DOHH2 (cell line): ENCODE measurements around the gene IFRD1.
A peak's percentile ranks its signal among the peaks of the same experiment; 100 is the strongest.

Experiments
- H3F3A ChIP-seq: fragments of 200-600 bp; sonication (generic), shearing (Covaris generic); 2 replicates; pipeline ENCODE4 v1.6.0; 2016; ENCODE audit warnings: antibody characterized with exemption, mild to moderate bottlenecking; ENCODE audit not compliant: control insufficient read depth, insufficient read depth
- H3K27ac ChIP-seq: fragments of 200-600 bp; sonication (generic); 2 replicates; pipeline ENCODE4 v1.5.1; 2014; ENCODE audit warnings: low read depth, mild to moderate bottlenecking, low read length, moderate library complexity
- H3K27me3 ChIP-seq: fragments of 200-600 bp; sonication (generic); 2 replicates; pipeline ENCODE4 v1.6.1; 2014; ENCODE audit warnings: mild to moderate bottlenecking, low read length, mixed read lengths; ENCODE audit not compliant: control insufficient read depth
- H3K36me3 ChIP-seq: fragments of 200-600 bp; sonication (generic); 2 replicates; pipeline ENCODE4 v1.6.1; 2014; ENCODE audit warnings: mild to moderate bottlenecking, low read length, moderate library complexity, mixed read lengths; ENCODE audit not compliant: control insufficient read depth
- H3K4me1 ChIP-seq: fragments of 200-600 bp; sonication (generic); 2 replicates; pipeline ENCODE4 v1.6.1; 2014; ENCODE audit warnings: mild to moderate bottlenecking, low read length, mixed read lengths; ENCODE audit not compliant: control insufficient read depth
- H3K4me2 ChIP-seq: fragments of 200-600 bp; sonication (generic); 2 replicates; pipeline ENCODE4 v1.6.0; 2014; ENCODE audit warnings: mild to moderate bottlenecking, low read length, moderate library complexity
- H3K4me3 ChIP-seq: fragments of 200-600 bp; sonication (generic); 2 replicates; pipeline ENCODE4 v1.5.1; 2014; ENCODE audit warnings: mild to moderate bottlenecking, low read length, mixed read lengths
- H3K79me2 ChIP-seq: fragments of 200-600 bp; sonication (generic); 2 replicates; pipeline ENCODE4 v1.6.1; 2014; ENCODE audit warnings: mild to moderate bottlenecking, low read length, mixed read lengths; ENCODE audit not compliant: control insufficient read depth
- H3K9me2 ChIP-seq: fragments of 200-600 bp; sonication (generic); replicated peaks from 2 replicates; pipeline ENCODE4 v1.6.1; 2014; ENCODE audit warnings: mild to moderate bottlenecking, low read length, mixed read lengths; ENCODE audit not compliant: control insufficient read depth
- H3K9me3 ChIP-seq: fragments of 200-600 bp; sonication (generic); 2 replicates; pipeline ENCODE4 v1.6.1; 2014; ENCODE audit warnings: antibody characterized with exemption, low read length, mixed read lengths; ENCODE audit not compliant: control insufficient read depth, insufficient read depth
- H4K20me1 ChIP-seq: fragments of 200-600 bp; sonication (generic); 2 replicates; pipeline ENCODE4 v1.6.0; 2014; ENCODE audit warnings: low read depth, mild to moderate bottlenecking, antibody characterized with exemption, low read length, moderate library complexity; ENCODE audit not compliant: control insufficient read depth, insufficient read depth
- EZH2phosphoT487 ChIP-seq: fragments of 200-600 bp; sonication (generic); IDR thresholded peaks from 2 replicates; pipeline ENCODE4 v1.6.1; 2017; ENCODE audit warnings: borderline replicate concordance, mild to moderate bottlenecking, antibody characterized with exemption, low read length, moderate library complexity, mixed read lengths
- TF ChIP-seq, protein P1 (sequence below): fragments of 200-600 bp; sonication (generic); IDR thresholded peaks from one replicate; pipeline ENCODE4 v1.5.1; 2014; ENCODE audit warnings: antibody characterized with exemption, mild to moderate bottlenecking, low read depth, low read length; ENCODE audit not compliant: poor library complexity, severe bottlenecking

The IFRD1 gene

DNA sequence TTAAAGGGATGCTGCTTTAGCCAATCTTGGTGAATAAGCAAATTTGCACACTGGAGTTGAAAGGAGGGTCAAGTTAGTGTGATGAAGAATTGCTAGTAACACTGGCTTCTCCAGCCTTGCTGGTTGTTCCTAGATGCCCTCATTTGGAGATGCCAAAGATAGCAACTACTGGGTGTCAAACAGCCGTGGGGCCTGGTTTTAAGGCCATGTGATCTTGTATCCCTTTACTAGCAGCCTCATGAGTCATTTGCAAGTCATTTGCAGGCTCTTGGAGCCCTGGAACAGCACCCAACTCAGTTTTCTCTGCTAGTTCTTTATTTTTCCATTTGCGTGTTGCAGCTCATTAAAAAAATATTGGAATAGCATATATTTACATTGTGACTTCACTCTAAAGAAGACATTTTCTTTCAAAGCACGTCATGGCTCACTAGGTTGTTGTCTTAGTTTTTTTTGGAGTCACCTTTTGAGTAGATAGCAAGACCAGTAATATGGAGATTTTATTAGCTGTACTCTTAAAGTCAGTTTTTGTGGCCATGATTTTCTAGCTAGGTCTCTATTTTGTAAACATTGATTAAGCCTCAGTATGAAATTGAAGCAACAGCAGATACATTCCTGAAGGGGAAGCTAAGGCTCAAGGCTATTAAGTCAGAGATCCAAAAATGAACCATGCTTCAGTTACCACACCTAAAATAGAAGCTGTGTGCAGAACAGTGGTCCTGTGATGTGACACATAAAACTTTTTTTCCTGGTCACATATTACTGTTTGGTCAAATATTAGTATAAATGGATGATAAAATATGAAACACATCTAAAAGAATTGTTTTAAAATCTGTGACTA is 31.8 kb downstream of the IFRD1 start:
- Histone ChIP-seq H3K4me2 (0 out of 2 replicates have a peak overlapping the region, but pooled peaks have one; percentile 2), H3K4me1 (peaks cover 16% of the 10 kb centered on the region), H3K9me2 (no peaks in the 10 kb centered on the region), H3K79me2 (no peaks in the 10 kb centered on the region), H3K27ac (no peak overlapping the region), H3K36me3 (no peaks in the 10 kb centered on the region; the same call in 1 of the 2 replicates), H3K9me3 (no peaks in the 10 kb centered on the region), H3F3A (peaks cover 4% of the 10 kb centered on the region; the same call in 1 of the 2 replicates), H3K4me3 (no peak overlapping the region), H3K27me3 (no peaks in the 10 kb centered on the region), H4K20me1 (no peaks in the 10 kb centered on the region; the same call in 1 of the 2 replicates)
- no peak for TF ChIP-seq EZH2phosphoT487
- TF ChIP-seq, protein P1, sequence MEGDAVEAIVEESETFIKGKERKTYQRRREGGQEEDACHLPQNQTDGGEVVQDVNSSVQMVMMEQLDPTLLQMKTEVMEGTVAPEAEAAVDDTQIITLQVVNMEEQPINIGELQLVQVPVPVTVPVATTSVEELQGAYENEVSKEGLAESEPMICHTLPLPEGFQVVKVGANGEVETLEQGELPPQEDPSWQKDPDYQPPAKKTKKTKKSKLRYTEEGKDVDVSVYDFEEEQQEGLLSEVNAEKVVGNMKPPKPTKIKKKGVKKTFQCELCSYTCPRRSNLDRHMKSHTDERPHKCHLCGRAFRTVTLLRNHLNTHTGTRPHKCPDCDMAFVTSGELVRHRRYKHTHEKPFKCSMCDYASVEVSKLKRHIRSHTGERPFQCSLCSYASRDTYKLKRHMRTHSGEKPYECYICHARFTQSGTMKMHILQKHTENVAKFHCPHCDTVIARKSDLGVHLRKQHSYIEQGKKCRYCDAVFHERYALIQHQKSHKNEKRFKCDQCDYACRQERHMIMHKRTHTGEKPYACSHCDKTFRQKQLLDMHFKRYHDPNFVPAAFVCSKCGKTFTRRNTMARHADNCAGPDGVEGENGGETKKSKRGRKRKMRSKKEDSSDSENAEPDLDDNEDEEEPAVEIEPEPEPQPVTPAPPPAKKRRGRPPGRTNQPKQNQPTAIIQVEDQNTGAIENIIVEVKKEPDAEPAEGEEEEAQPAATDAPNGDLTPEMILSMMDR: no peak

DNA sequence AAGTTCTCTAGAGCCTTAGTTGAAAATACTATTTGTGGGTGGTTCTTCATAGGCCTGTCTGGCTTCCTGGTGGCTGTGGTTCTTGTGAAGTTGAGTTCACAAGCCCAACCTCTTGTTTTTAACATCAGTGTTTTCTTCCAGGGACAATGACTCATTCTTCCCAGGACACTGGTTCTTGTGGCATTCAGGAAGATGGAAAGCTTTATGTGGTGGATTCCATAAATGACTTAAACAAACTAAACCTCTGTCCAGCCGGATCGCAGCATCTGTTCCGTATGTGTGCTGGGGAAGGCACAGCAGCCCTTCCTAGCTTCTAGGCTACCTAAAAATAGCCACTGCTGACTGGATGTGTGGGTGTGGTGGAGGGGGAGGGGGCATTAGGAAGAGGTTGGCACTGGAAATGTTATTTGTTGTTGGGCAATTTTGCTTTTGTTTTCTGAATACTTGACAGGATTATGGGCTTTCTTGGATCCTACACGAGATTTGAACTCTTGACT is 34.5 kb downstream of the IFRD1 start:
- H3K27ac ChIP-seq: no peak overlapping the region
- H3K4me3 ChIP-seq: no peak overlapping the region
- no peaks in the 10 kb centered on the region for H3K9me3 ChIP-seq
- H3K4me2 ChIP-seq: no peak overlapping the region
- H3K27me3 ChIP-seq: no peaks in the 10 kb centered on the region
- no peaks in the 10 kb centered on the region for H3K79me2 ChIP-seq
- peaks cover 16% of the 10 kb centered on the region for H3K4me1 ChIP-seq
- peaks cover 4% of the 10 kb centered on the region; the same call in 1 of the 2 replicates for H3F3A ChIP-seq
- no peaks in the 10 kb centered on the region; the same call in 1 of the 2 replicates for H4K20me1 ChIP-seq
- H3K9me2 ChIP-seq: no peaks in the 10 kb centered on the region
- TF ChIP-seq EZH2phosphoT487: no peak
- TF ChIP-seq, protein P1: no peak
- H3K36me3 ChIP-seq: no peaks in the 10 kb centered on the region; the same call in 1 of the 2 replicates

DNA sequence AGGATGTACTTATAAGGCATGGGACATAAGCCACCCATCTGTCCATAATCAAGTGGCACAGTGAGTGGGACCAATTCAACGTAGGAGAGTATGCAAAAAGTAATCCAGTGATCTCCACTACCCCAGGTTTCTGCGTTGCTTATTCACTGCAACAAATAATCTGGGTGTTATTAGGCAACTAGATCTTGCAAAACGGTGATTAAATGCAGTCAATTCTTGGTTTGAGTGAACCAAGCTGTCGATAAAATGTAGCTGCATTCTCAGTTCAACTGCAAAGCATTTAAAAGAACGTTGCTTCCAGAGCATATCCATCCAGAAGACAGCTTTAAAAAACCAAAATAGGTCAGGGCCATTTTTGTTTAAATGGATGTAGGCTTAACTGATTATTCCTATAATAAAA is 35.5 kb downstream of the IFRD1 start:
- H4K20me1 ChIP-seq: no peaks in the 10 kb centered on the region; the same call in 1 of the 2 replicates
- H3K4me1 ChIP-seq: peaks cover 16% of the 10 kb centered on the region
- TF ChIP-seq EZH2phosphoT487: no peak
- TF ChIP-seq, protein P1: no peak
- no peaks in the 10 kb centered on the region for H3K9me3 ChIP-seq
- peaks cover 3% of the 10 kb centered on the region; the same call in 1 of the 2 replicates for H3F3A ChIP-seq
- no peaks in the 10 kb centered on the region for H3K27me3 ChIP-seq
- H3K79me2 ChIP-seq: no peaks in the 10 kb centered on the region
- no peaks in the 10 kb centered on the region for H3K9me2 ChIP-seq
- H3K4me2 ChIP-seq: no peak overlapping the region
- no peak overlapping the region for H3K4me3 ChIP-seq
- H3K36me3 ChIP-seq: no peaks in the 10 kb centered on the region
- no peak overlapping the region for H3K27ac ChIP-seq
